HG03103 (cell line): ENCODE data around the gene FSIP1.

Source experiments
- ATAC-seq: cut with Tn5 transposase; IDR thresholded peaks from one replicate; pipeline ENCODE4 v1.9.1; 2021; ENCODE audit warnings: low read depth; ENCODE audit not compliant: unreplicated experiment

The FSIP1 gene

GRCh38 chr15:39565851-39566250 is 216.8 kb downstream of the FSIP1 start:
- no peak for ATAC-seq

- ATAC-seq = no peak
Observed at GRCh38 chr15:39564972-39565665, 217.5 kb downstream of the FSIP1 start.

- no peak for ATAC-seq
Observed at GRCh38 chr15:39558421-39558820, 224.2 kb downstream of the FSIP1 start.

- ATAC-seq = no peak
Observed at GRCh38 chr15:39556461-39556860, 226.2 kb downstream of the FSIP1 start.

- ATAC-seq = no peak
Observed at GRCh38 chr15:39555885-39556284, 226.8 kb downstream of the FSIP1 start.

- ATAC-seq = no peak
Observed at GRCh38 chr15:39554746-39555387, 227.8 kb downstream of the FSIP1 start.

GRCh38 chr15:39553947-39554693 is 228.5 kb downstream of the FSIP1 start:
- ATAC-seq = no peak

GRCh38 chr15:39552556-39552955 is 230.1 kb downstream of the FSIP1 start:
- no peak for ATAC-seq

- ATAC-seq = no peak
Observed at GRCh38 chr15:39551476-39551875, 231.2 kb downstream of the FSIP1 start.
